Gastroesophageal sphincter (tissue), 3 donors: ENCODE measurements around the gene FDXACB1.

Source experiments
- CTCF ChIP-seq, 4 experiments: fragments of 200-600 bp in 2 of 4; fragments of 450-650 bp in 2 of 4; sonication (generic) in 1 of 4; IDR thresholded peaks; one replicate each; pipeline ENCODE4 v1.5.1; 2017 to 2019; ENCODE audit warnings: antibody characterized with exemption in 4 of 4, mild to moderate bottlenecking in 2 of 4, moderate library complexity in 2 of 4
- EP300 ChIP-seq: sonication (generic); formaldehyde crosslinking; IDR thresholded peaks from one replicate; pipeline ENCODE4 v1.6.1; 2017; ENCODE audit warnings: antibody characterized with exemption, mild to moderate bottlenecking

DNA sequence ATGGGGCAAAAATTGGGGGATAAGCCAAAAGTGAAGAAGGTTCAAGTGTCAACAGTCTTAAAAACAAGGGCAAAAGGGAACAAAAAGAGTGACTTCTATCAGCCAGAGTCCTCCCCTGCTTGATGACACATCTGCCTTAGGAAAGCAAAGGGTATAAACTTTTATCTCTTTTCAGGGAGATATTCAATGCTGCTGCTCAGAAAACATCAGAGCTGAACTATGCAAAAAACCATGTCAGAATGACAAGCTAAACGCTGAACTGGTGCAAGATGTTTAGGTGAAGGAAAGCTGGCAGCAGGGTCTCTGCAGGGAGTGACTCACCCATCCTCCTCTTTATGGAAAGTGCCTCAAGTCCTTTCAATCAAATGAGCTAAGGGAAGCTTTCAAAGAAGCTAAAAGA, 32.3 kb downstream of the FDXACB1 start:
- TF ChIP-seq CTCF (IDR thresholded peaks at IDR 0.05), result no peak
- TF ChIP-seq EP300, result no peak
